ENCODE data around the gene SEPTIN5. TPM values are rescaled to one million over a fixed set of nuclear protein-coding genes. Genes with fewer than 3 reads are reported as not detected.

The SEPTIN5 gene
- total and polyA plus RNA-seq, 9 of the 15 experiments (the other 6 are each of a cell fraction or from before 2014, with no cell fraction given): 0.03 to 195 (median 119) TPM

DNA sequence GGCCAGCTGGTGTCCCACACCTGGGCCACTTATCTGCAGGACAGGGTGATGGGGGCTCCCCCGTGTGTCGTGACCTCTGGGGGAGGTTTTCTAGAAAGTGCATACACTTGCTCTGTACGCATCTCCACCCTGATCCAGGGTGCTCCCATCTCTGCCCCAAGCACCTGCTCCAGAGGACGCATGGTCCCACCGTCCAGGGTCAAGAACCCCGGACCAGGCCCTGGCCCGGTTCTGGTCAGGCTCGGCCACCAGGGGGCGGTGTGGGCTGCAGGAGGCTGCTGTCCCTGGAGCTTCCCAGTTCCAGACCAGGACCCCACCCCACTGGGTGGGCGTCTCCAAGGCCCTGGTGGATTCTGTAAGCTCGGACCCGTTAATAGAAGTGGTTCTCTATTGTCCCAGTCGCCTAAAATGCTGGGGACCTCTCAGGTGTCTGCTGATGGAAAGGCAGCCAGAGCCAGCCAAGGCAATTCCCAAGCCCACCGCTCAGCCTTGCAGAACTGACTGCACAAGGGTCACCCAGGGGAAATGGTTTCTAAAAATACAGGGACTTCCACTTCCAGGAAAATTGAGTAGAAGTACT, 34.7 kb upstream of the SEPTIN5 start (continued):
- TF ChIP-seq, protein P1, sequence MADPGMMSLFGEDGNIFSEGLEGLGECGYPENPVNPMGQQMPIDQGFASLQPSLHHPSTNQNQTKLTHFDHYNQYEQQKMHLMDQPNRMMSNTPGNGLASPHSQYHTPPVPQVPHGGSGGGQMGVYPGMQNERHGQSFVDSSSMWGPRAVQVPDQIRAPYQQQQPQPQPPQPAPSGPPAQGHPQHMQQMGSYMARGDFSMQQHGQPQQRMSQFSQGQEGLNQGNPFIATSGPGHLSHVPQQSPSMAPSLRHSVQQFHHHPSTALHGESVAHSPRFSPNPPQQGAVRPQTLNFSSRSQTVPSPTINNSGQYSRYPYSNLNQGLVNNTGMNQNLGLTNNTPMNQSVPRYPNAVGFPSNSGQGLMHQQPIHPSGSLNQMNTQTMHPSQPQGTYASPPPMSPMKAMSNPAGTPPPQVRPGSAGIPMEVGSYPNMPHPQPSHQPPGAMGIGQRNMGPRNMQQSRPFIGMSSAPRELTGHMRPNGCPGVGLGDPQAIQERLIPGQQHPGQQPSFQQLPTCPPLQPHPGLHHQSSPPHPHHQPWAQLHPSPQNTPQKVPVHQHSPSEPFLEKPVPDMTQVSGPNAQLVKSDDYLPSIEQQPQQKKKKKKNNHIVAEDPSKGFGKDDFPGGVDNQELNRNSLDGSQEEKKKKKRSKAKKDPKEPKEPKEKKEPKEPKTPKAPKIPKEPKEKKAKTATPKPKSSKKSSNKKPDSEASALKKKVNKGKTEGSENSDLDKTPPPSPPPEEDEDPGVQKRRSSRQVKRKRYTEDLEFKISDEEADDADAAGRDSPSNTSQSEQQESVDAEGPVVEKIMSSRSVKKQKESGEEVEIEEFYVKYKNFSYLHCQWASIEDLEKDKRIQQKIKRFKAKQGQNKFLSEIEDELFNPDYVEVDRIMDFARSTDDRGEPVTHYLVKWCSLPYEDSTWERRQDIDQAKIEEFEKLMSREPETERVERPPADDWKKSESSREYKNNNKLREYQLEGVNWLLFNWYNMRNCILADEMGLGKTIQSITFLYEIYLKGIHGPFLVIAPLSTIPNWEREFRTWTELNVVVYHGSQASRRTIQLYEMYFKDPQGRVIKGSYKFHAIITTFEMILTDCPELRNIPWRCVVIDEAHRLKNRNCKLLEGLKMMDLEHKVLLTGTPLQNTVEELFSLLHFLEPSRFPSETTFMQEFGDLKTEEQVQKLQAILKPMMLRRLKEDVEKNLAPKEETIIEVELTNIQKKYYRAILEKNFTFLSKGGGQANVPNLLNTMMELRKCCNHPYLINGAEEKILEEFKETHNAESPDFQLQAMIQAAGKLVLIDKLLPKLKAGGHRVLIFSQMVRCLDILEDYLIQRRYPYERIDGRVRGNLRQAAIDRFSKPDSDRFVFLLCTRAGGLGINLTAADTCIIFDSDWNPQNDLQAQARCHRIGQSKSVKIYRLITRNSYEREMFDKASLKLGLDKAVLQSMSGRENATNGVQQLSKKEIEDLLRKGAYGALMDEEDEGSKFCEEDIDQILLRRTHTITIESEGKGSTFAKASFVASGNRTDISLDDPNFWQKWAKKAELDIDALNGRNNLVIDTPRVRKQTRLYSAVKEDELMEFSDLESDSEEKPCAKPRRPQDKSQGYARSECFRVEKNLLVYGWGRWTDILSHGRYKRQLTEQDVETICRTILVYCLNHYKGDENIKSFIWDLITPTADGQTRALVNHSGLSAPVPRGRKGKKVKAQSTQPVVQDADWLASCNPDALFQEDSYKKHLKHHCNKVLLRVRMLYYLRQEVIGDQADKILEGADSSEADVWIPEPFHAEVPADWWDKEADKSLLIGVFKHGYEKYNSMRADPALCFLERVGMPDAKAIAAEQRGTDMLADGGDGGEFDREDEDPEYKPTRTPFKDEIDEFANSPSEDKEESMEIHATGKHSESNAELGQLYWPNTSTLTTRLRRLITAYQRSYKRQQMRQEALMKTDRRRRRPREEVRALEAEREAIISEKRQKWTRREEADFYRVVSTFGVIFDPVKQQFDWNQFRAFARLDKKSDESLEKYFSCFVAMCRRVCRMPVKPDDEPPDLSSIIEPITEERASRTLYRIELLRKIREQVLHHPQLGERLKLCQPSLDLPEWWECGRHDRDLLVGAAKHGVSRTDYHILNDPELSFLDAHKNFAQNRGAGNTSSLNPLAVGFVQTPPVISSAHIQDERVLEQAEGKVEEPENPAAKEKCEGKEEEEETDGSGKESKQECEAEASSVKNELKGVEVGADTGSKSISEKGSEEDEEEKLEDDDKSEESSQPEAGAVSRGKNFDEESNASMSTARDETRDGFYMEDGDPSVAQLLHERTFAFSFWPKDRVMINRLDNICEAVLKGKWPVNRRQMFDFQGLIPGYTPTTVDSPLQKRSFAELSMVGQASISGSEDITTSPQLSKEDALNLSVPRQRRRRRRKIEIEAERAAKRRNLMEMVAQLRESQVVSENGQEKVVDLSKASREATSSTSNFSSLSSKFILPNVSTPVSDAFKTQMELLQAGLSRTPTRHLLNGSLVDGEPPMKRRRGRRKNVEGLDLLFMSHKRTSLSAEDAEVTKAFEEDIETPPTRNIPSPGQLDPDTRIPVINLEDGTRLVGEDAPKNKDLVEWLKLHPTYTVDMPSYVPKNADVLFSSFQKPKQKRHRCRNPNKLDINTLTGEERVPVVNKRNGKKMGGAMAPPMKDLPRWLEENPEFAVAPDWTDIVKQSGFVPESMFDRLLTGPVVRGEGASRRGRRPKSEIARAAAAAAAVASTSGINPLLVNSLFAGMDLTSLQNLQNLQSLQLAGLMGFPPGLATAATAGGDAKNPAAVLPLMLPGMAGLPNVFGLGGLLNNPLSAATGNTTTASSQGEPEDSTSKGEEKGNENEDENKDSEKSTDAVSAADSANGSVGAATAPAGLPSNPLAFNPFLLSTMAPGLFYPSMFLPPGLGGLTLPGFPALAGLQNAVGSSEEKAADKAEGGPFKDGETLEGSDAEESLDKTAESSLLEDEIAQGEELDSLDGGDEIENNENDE (IDR thresholded peaks at IDR 0.05; ENCODE audit: low read depth, low read length): peak; percentile 10
- peak in 1 of 2 experiments; percentile 79; a peak in 2 of 4 replicates for TF ChIP-seq NONO (IDR thresholded peaks at IDR 0.05; ENCODE audit: low read depth in 2 of 2, low read length in 1 of 2)
- TF ChIP-seq TFAM (CRISPR knock-in tag; conservative IDR thresholded peaks at IDR 0.05): no peak
- peak; percentile 83; the same call in 1 of the 2 replicates for TF ChIP-seq CTBP1 (IDR thresholded peaks at IDR 0.05; ENCODE audit: borderline replicate concordance)
- TF ChIP-seq RB1 (IDR thresholded peaks at IDR 0.05; ENCODE audit: low read depth): peak; percentile 96
- TF ChIP-seq BRD9 (IDR thresholded peaks at IDR 0.05; ENCODE audit: low read depth, partially characterized antibody): peak; percentile 15
- TF ChIP-seq NR2C2 (CRISPR knock-in tag; IDR thresholded peaks at IDR 0.05): no peak
- peak; percentile 36; the same call in 1 of the 2 replicates for TF ChIP-seq NR2C2 (tag; IDR thresholded peaks at IDR 0.05)
- 0 out of 2 replicates have a peak, but pooled peaks have one; percentile 21 for TF ChIP-seq JUNB (CRISPR knock-in tag; conservative IDR thresholded peaks at IDR 0.05)
- no peak for TF ChIP-seq POLR2B (IDR thresholded peaks at IDR 0.05; ENCODE audit: low read depth, partially characterized antibody)
- TF ChIP-seq, protein P2, sequence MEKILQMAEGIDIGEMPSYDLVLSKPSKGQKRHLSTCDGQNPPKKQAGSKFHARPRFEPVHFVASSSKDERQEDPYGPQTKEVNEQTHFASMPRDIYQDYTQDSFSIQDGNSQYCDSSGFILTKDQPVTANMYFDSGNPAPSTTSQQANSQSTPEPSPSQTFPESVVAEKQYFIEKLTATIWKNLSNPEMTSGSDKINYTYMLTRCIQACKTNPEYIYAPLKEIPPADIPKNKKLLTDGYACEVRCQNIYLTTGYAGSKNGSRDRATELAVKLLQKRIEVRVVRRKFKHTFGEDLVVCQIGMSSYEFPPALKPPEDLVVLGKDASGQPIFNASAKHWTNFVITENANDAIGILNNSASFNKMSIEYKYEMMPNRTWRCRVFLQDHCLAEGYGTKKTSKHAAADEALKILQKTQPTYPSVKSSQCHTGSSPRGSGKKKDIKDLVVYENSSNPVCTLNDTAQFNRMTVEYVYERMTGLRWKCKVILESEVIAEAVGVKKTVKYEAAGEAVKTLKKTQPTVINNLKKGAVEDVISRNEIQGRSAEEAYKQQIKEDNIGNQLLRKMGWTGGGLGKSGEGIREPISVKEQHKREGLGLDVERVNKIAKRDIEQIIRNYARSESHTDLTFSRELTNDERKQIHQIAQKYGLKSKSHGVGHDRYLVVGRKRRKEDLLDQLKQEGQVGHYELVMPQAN (IDR thresholded peaks at IDR 0.05; ENCODE audit: borderline replicate concordance): no peak
- TF ChIP-seq CHD4 (IDR thresholded peaks at IDR 0.05; ENCODE audit: insufficient read depth, insufficient replicate concordance, low read depth, low read length, poor library complexity, severe bottlenecking): peak; percentile 91
- TF ChIP-seq POLR2AphosphoS2 (IDR thresholded peaks at IDR 0.05; ENCODE audit: low read length): no peak
- peak; percentile 93; the same call in 1 of the 2 replicates for TF ChIP-seq CBX1 (IDR thresholded peaks at IDR 0.05; ENCODE audit: low read depth)
- peak; percentile 48; the same call in 1 of the 2 replicates for TF ChIP-seq ZNF384 (IDR thresholded peaks at IDR 0.05; ENCODE audit: low read depth, low read length)
